Naive thymus-derived CD4-positive, alpha-beta T cell (primary cell): ENCODE measurements around the gene PLD6. TPM values are rescaled to one million over a fixed set of nuclear protein-coding genes. Genes with fewer than 3 reads are reported as not detected.
"Not testable (repeated sequence)": the region's sequence is repeated elsewhere in the genome, so short reads cannot be mapped to it uniquely, and the experiment has no call there.

Experiments used
- ATAC-seq: fragments of 150-1000 bp; cut with Tn5 transposase; 2 replicates; pipeline ENCODE4 v1.10.0; 2021; ENCODE audit warnings: mild to moderate bottlenecking, moderate library complexity
- CTCF ChIA-PET: fragments of 350-600 bp; sonication (Branson Sonifier 250); formaldehyde crosslinking; loops from one replicate; lab custom pipeline; 2021; ENCODE audit warnings: antibody characterized with exemption; lab: Charles Lee
- POLR2A ChIA-PET: fragments of 350-600 bp; sonication (Branson Sonifier 250); formaldehyde crosslinking; loops from one replicate; lab custom pipeline; 2021; ENCODE audit warnings: antibody characterized with exemption, inconsistent platforms; lab: Charles Lee
- DNase-seq, 9 donors: peaks; one replicate each; pipeline versions ENCODE4 v3.0.0 to v3.0.0-alpha.2; 2020 to 2022; ENCODE audit warnings: mixed read lengths in 1 of 9
- H3K27ac ChIP-seq: one replicate; pipeline ENCODE4 v1.7.0; 2013; ENCODE audit warnings: mild to moderate bottlenecking, low read depth, low read length, moderate library complexity
- H3K27me3 ChIP-seq, 2 donors: one replicate each; pipeline ENCODE4 v1.7.0; 2013; ENCODE audit warnings: low read length in 2 of 2, mild to moderate bottlenecking in 2 of 2, moderate library complexity in 2 of 2; ENCODE audit not compliant: control insufficient read depth in 2 of 2, insufficient read depth in 2 of 2
- H3K36me3 ChIP-seq, 3 experiments: 1 replicate in 2 of 3; 2 replicates in 1 of 3; pipeline ENCODE4 v1.7.0; 2013; ENCODE audit warnings: low read length in 3 of 3, mild to moderate bottlenecking in 3 of 3, moderate library complexity in 1 of 3; ENCODE audit not compliant: insufficient read depth in 3 of 3, control insufficient read depth in 2 of 3
- H3K4me1 ChIP-seq, 2 donors: one replicate each; pipeline ENCODE4 v1.7.0; 2013; ENCODE audit warnings: low read length in 2 of 2, mild to moderate bottlenecking in 2 of 2, moderate library complexity in 1 of 2; ENCODE audit not compliant: control insufficient read depth in 2 of 2, insufficient read depth in 2 of 2
- H3K4me3 ChIP-seq: 2 replicates; pipeline ENCODE4 v1.7.0; 2013; ENCODE audit warnings: mild to moderate bottlenecking, low read length
- H3K9me3 ChIP-seq, 3 experiments: 1 replicate in 2 of 3; 2 replicates in 1 of 3; pipeline ENCODE4 v1.7.0; 2013; ENCODE audit warnings: low read length in 3 of 3; ENCODE audit not compliant: control insufficient read depth in 2 of 3
- H3K27ac Mint-ChIP-seq, 9 donors: one replicate each; pipeline ENCODE4 v1.8.0; 2020 to 2022; ENCODE audit warnings: mixed read lengths in 9 of 9, mild to moderate bottlenecking in 8 of 9, moderate library complexity in 5 of 9, inconsistent platforms in 2 of 9
- H3K27me3 Mint-ChIP-seq, 5 donors: one replicate each; pipeline ENCODE4 v1.8.0; 2021 to 2022; ENCODE audit warnings: mixed read lengths in 5 of 5, mild to moderate bottlenecking in 1 of 5
- H3K36me3 Mint-ChIP-seq, 5 donors: one replicate each; pipeline ENCODE4 v1.8.0; 2020 to 2022; ENCODE audit warnings: mixed read lengths in 5 of 5, mild to moderate bottlenecking in 3 of 5, inconsistent platforms in 1 of 5
- H3K4me1 Mint-ChIP-seq, 7 donors: one replicate each; pipeline ENCODE4 v1.8.0; 2020 to 2022; ENCODE audit warnings: mixed read lengths in 7 of 7, mild to moderate bottlenecking in 3 of 7, inconsistent platforms in 1 of 7
- H3K4me3 Mint-ChIP-seq, 10 donors: one replicate each; pipeline ENCODE4 v1.8.0; 2020 to 2022; ENCODE audit warnings: mild to moderate bottlenecking in 10 of 10, mixed read lengths in 10 of 10, moderate library complexity in 6 of 10, inconsistent platforms in 2 of 10
- H3K9me3 Mint-ChIP-seq, 11 donors: one replicate each; pipeline ENCODE4 v1.8.0; 2020 to 2022; ENCODE audit warnings: mixed read lengths in 11 of 11, mild to moderate bottlenecking in 4 of 11, inconsistent platforms in 1 of 11, moderate library complexity in 1 of 11
- intact Hi-C, 2 donors: fragments of 100-400 bp; cut with micrococcal nuclease; formaldehyde crosslinking; loops; one replicate each; pipeline ENCODE4 v1.15.1; 2023
- polyA plus RNA-seq, 2 donors: library from polyadenylated mRNA; unstranded; fragments of 300-500 nt; fragmentation: Illumina TruSeq; gene quantifications; one replicate each; pipeline ENCODE4 v1.2.3, GENCODE V29; 2021
- total RNA-seq, 6 experiments: library from RNA in 5 of 6; stranded (reverse) in 5 of 6; gene quantifications; 1 replicate in 5 of 6; 2 replicates in 1 of 6; pipeline ENCODE4 v1.2.3 and lab custom pipeline; 2021 to 2026

The PLD6 gene
- total and polyA plus RNA-seq, 7 experiments from 2014 or later = 6.2 to 16.4 (median 12.1) TPM

DNA sequence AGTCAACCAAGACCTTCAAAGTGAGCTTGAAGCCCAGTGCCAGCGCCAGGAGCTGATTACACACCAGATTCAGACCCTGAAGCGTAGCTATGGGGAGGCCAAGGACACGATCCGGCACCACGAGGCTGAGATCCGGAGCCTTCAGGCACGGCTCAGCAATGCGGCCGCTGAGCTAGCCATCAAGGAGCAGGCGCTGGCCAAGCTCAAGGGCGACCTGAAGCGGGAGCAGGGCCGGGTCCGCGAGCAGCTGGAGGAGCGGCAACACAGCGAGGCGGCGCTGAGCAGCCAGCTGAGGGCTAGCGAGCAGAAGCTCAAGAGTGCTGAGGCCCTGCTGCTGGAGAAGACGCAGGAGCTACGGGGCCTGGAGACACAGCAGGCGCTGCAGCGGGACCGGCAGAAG, 42.0 kb downstream of the PLD6 start:
- intact Hi-C loops = no loop called here
- no peak for ATAC-seq
- peaks cover 21 to 66% (median 27%) of the 10 kb centered on the region in 5 donors for H3K36me3 Mint-ChIP-seq

DNA sequence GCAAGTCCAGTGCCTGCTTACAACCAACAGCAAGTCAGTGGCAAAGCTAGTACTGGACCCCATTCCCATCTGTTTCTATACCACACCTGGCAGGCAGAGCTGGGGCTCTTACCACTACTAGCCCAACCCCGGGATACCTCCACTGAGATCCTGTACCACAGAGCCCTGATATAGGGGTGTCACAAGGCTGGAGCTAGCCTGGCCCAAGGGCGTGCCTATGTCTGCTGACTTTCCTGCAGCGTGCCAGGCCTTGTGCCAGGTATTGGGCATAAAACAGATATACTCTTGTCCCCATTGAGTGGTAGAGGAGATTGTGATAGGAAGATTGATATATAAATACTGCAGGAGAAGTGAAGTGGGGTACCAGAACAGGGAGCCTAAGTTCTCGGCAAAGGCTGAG, 44.4 kb downstream of the PLD6 start:
- Histone ChIP-seq H3K4me3 (no peak overlapping the region), H3K36me3 (peaks cover 12 to 96% (median 27%) of the 10 kb centered on the region in 3 experiments)
- intact Hi-C loops = no loop called here

More for the DNA sequence above, 42.0 kb downstream of the PLD6 start:
- H3K27ac ChIP-seq = no peak overlapping the region
- peaks cover 5 to 28% (median 15%) of the 10 kb centered on the region in 7 donors for H3K4me1 Mint-ChIP-seq
- H3K4me3 Mint-ChIP-seq = no peak overlapping the region
- peaks cover 12 to 98% (median 23%) of the 10 kb centered on the region in 3 experiments for H3K36me3 ChIP-seq
- H3K9me3 Mint-ChIP-seq = no peaks in the 10 kb centered on the region
- H3K27ac Mint-ChIP-seq = no peak overlapping the region
- H3K27me3 ChIP-seq = no peaks in the 10 kb centered on the region
- H3K4me1 ChIP-seq = peaks cover 0 to 4% of the 10 kb centered on the region in 2 donors
- no peak overlapping the region for H3K4me3 ChIP-seq
- ChIA-PET CTCF (interaction anchor here (0.6 to 0.7 kb wide), 3 partner anchors 72 to 869 kb away, joined by 3 to 6 read pairs (median 5); no protein-coding TSS in a partner anchor), POLR2A (interaction anchor here (0.8 to 2.0 kb wide), 5 partner anchors 8 to 164 kb away, joined by 3 to 6 read pairs (median 3); no protein-coding TSS in a partner anchor)
- no peaks in the 10 kb centered on the region for H3K9me3 ChIP-seq
- no peaks in the 10 kb centered on the region for H3K27me3 Mint-ChIP-seq
- no peak for DNase-seq

DNA sequence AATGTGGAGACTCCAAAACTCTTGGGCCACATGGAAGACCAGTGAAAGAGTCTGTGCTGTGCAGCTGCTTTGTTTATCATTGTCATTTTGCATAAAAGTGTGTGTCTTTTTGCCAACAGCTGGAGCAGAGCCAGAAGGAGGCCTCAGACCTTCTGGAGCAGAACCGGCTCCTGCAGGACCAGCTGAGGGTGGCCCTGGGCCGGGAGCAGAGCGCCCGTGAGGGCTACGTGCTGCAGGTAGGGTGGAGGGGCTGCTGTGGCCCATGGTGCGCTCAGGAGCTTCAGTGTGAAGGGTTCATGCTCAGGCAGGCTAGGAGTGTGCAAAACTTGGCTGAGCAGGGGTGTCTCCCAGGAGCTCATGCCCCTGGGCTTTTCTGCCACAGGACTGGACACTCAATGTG, 45.0 kb downstream of the PLD6 start:
- Mint-ChIP-seq H3K27ac (peak overlapping the region in 3 of 9 donors; percentile 22 to 32 (median 28)), H3K36me3 (peaks cover 10 to 59% (median 20%) of the 10 kb centered on the region in 5 donors), H3K27me3 (no peaks in the 10 kb centered on the region), H3K9me3 (no peaks in the 10 kb centered on the region), H3K4me3 (no peak overlapping the region), H3K4me1 (peaks cover 4 to 10% (median 6%) of the 10 kb centered on the region in 7 donors)
- ATAC-seq (no peak), DNase-seq (no peak)
- no peaks in the 10 kb centered on the region for H3K27me3 ChIP-seq
- no peak overlapping the region for H3K4me3 ChIP-seq
- H3K9me3 ChIP-seq = no peaks in the 10 kb centered on the region
- peaks cover 13 to 96% (median 27%) of the 10 kb centered on the region in 3 experiments for H3K36me3 ChIP-seq
- ChIA-PET POLR2A (no interaction called here), CTCF (interaction anchor here (1.2 kb wide), 2 partner anchors 23 to 28 kb away, joined by 3 read pairs; no protein-coding TSS in a partner anchor)
- intact Hi-C loops = no loop called here
- peaks cover 0 to under 1% of the 10 kb centered on the region in 2 donors for H3K4me1 ChIP-seq
- H3K27ac ChIP-seq = no peak overlapping the region

More for the DNA sequence above, 44.4 kb downstream of the PLD6 start:
- H3K9me3 Mint-ChIP-seq = no peaks in the 10 kb centered on the region
- ChIA-PET CTCF (no interaction called here), POLR2A (no interaction called here)
- H3K27ac Mint-ChIP-seq = peak overlapping the region in 4 of 9 donors; percentile 22 to 62 (median 28)
- no peak overlapping the region for H3K27ac ChIP-seq
- H3K4me1 ChIP-seq = no peaks in the 10 kb centered on the region
- no peaks in the 10 kb centered on the region for H3K9me3 ChIP-seq
- no peaks in the 10 kb centered on the region for H3K27me3 Mint-ChIP-seq
- H3K36me3 Mint-ChIP-seq = peaks cover 10 to 60% (median 20%) of the 10 kb centered on the region in 5 donors
- H3K27me3 ChIP-seq = no peaks in the 10 kb centered on the region
- H3K4me3 Mint-ChIP-seq = peak overlapping the region in 1 of 10 donors; percentile 42
- DNase-seq (no peak), ATAC-seq (no peak)
- peaks cover 3 to 10% (median 6%) of the 10 kb centered on the region in 7 donors for H3K4me1 Mint-ChIP-seq

DNA sequence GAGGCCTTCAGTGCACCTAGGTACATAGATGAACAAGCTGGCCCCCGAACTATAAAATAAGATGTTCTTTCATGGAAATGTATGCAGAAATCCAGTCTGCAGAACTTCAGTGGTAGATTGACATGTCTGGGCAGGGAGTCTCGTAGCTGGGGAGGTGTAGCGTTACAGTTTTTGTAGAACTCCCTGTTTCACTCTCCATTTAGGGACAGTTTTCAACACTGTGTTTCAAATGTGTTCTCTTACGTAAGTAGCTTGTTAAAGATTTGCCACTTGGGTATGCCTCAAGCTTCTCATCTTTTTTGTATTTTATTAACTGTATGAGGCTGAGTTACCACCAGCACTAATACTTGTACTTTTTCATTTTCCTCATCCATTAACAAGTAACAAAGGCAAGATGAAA, 46.6 kb downstream of the PLD6 start:
- ATAC-seq (no peak), DNase-seq (no peak)
- H3K27me3 ChIP-seq = no peaks in the 10 kb centered on the region
- H3K27ac ChIP-seq = no peak overlapping the region
- intact Hi-C loops = loop anchor here in 1 of 2 donors (10.0 kb wide), 1 partner anchor 45 kb away; the partner anchor contains the start of gene PLD6
- H3K36me3 ChIP-seq = peaks cover 20 to 93% (median 26%) of the 10 kb centered on the region in 3 experiments
- no peaks in the 10 kb centered on the region for H3K9me3 ChIP-seq
- H3K4me3 ChIP-seq = no peak overlapping the region
- no peaks in the 10 kb centered on the region for H3K9me3 Mint-ChIP-seq
- H3K4me1 Mint-ChIP-seq = peaks cover 13 to 21% (median 17%) of the 10 kb centered on the region in 7 donors
- ChIA-PET CTCF (no interaction called here), POLR2A (interaction anchor here (1.1 to 1.7 kb wide), 4 partner anchors 9 to 51 kb away, joined by 3 to 4 read pairs (median 4); no protein-coding TSS in a partner anchor)
- H3K27me3 Mint-ChIP-seq = no peaks in the 10 kb centered on the region
- H3K4me3 Mint-ChIP-seq = no peak overlapping the region
- H3K27ac Mint-ChIP-seq = peak overlapping the region in 1 of 9 donors; percentile 15
- peaks cover 2 to 13% of the 10 kb centered on the region in 2 donors for H3K4me1 ChIP-seq
- H3K36me3 Mint-ChIP-seq = peaks cover 14 to 55% (median 18%) of the 10 kb centered on the region in 5 donors

DNA sequence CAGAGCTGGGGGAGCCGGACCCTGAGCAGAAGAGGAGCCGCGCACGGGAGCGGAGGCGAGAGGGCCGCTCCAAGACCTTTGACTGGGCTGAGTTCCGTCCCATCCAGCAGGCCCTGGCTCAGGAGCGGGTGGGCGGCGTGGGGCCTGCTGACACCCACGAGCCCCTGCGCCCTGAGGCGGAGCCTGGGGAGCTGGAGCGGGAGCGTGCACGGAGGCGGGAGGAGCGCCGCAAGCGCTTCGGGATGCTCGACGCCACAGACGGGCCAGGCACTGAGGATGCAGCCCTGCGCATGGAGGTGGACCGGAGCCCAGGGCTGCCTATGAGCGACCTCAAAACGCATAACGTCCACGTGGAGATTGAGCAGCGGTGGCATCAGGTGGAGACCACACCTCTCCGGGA, 47.6 kb downstream of the PLD6 start:
- H3K27ac ChIP-seq, H3K9me3 ChIP-seq, H3K27me3 ChIP-seq, CTCF ChIA-PET, H3K4me3 Mint-ChIP-seq, H3K27me3 Mint-ChIP-seq, H3K27ac Mint-ChIP-seq, H3K9me3 Mint-ChIP-seq, ATAC-seq, H3K4me3 ChIP-seq, DNase-seq: not testable (repeated sequence)
- intact Hi-C loops = loop anchor here in 1 of 2 donors (10.0 kb wide), 1 partner anchor 46 kb away; the partner anchor contains the start of gene PLD6
- Mint-ChIP-seq H3K36me3 (peaks cover 14 to 55% (median 19%) of the 10 kb centered on the region in 5 donors), H3K4me1 (peaks cover 19 to 30% (median 24%) of the 10 kb centered on the region in 7 donors)
- POLR2A ChIA-PET = interaction anchor here (1.7 kb wide), 1 partner anchor 20 kb away, joined by 3 read pairs; no protein-coding TSS in a partner anchor
- H3K36me3 ChIP-seq = peaks cover 20 to 94% (median 21%) of the 10 kb centered on the region in 3 experiments
- peaks cover 9 to 24% of the 10 kb centered on the region in 2 donors for H3K4me1 ChIP-seq

DNA sequence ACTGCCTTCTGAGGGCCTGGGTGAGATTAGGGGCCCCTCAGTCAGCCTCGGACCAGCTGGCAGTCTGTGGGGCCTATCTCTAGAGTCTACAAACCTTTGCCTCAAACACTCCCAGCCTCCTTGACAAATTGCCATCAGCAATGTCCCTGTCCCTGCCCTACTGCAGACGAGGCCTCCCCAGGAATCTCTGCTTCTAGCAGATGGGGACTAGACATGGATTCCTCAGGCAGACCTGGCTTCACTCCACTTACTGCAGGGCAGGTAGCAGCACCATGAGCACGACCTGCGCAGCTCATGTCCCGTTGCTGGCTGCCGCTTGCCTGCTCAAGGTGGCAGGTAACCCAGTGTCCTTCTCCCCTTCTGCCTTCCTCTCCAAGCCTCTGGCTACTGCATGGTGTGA, 49.1 kb downstream of the PLD6 start:
- no peaks in the 10 kb centered on the region for H3K27me3 ChIP-seq
- Mint-ChIP-seq H3K27me3 (no peaks in the 10 kb centered on the region), H3K4me1 (peaks cover 27 to 44% (median 38%) of the 10 kb centered on the region in 7 donors), H3K36me3 (peaks cover 16 to 54% (median 22%) of the 10 kb centered on the region in 5 donors), H3K4me3 (no peak overlapping the region), H3K27ac (peak overlapping the region in 3 of 9 donors; percentile 32 to 67 (median 62)), H3K9me3 (no peaks in the 10 kb centered on the region)
- H3K9me3 ChIP-seq = no peaks in the 10 kb centered on the region
- DNase-seq = no peak
- H3K36me3 ChIP-seq = peaks cover 13 to 91% (median 20%) of the 10 kb centered on the region in 3 experiments
- H3K27ac ChIP-seq = no peak overlapping the region
- ChIA-PET POLR2A (interaction anchor here (1.7 kb wide), 1 partner anchor 21 kb away, joined by 3 read pairs; no protein-coding TSS in a partner anchor), CTCF (interaction anchor here (0.7 kb wide), 1 partner anchor 28 kb away, joined by 3 read pairs; no protein-coding TSS in a partner anchor)
- H3K4me3 ChIP-seq = no peak overlapping the region
- no peak for ATAC-seq
- peaks cover 13 to 38% of the 10 kb centered on the region in 2 donors for H3K4me1 ChIP-seq
- intact Hi-C loops = loop anchor here in 1 of 2 donors (10.0 kb wide), 1 partner anchor 48 kb away; the partner anchor contains the start of gene PLD6
